Measurements from ENCODE around the gene FAM13B.

FAM13B gene

DNA sequence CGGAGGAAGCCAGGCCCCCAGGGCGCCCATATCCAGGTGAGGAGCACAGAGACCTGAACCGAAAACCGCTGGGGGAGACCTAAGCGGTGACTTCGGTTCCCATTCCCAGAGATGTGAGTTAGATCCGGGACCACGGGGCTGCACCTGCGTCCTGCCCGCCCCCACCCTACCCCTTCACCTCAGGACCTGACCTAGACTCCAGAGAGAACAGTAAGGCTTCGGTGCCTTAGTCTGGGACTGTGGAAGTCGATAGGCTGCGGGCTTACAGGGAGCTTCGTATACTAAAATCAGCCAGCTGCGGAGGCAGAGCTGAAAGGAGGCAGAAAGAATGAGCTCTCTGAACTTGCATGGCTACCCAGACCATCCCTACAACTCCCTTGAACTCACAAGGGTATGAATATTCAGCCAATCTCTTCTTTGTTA is 518 bp upstream of the FAM13B start:
- peaks cover 9% of the 10 kb centered on the region for H3F3A ChIP-seq (ENCODE audit: control insufficient read depth, insufficient read depth)
- peak overlapping the region; percentile 94 for H3K4me3 ChIP-seq (ENCODE audit: low read length)
- H3K27ac ChIP-seq (ENCODE audit: low read depth, low read length): peak overlapping the region; percentile 94
- no peaks in the 10 kb centered on the region for H3K9me2 ChIP-seq (replicated peaks; ENCODE audit: control insufficient read depth, low read length)
- peak overlapping the region; percentile 81 for H3K4me2 ChIP-seq (ENCODE audit: low read length)
- H3K4me1 ChIP-seq (ENCODE audit: control insufficient read depth, low read length): peaks cover 68% of the 10 kb centered on the region
- no peaks in the 10 kb centered on the region for H3K27me3 ChIP-seq (ENCODE audit: control insufficient read depth, low read length)
- peaks cover 34% of the 10 kb centered on the region for H3K36me3 ChIP-seq (ENCODE audit: control insufficient read depth, low read length)
- H3K9me3 ChIP-seq (ENCODE audit: control insufficient read depth, insufficient read depth, low read length): no peaks in the 10 kb centered on the region
- TF ChIP-seq EZH2phosphoT487 (IDR thresholded peaks at IDR 0.05; ENCODE audit: borderline replicate concordance, low read length): no peak
- TF ChIP-seq, protein P1, sequence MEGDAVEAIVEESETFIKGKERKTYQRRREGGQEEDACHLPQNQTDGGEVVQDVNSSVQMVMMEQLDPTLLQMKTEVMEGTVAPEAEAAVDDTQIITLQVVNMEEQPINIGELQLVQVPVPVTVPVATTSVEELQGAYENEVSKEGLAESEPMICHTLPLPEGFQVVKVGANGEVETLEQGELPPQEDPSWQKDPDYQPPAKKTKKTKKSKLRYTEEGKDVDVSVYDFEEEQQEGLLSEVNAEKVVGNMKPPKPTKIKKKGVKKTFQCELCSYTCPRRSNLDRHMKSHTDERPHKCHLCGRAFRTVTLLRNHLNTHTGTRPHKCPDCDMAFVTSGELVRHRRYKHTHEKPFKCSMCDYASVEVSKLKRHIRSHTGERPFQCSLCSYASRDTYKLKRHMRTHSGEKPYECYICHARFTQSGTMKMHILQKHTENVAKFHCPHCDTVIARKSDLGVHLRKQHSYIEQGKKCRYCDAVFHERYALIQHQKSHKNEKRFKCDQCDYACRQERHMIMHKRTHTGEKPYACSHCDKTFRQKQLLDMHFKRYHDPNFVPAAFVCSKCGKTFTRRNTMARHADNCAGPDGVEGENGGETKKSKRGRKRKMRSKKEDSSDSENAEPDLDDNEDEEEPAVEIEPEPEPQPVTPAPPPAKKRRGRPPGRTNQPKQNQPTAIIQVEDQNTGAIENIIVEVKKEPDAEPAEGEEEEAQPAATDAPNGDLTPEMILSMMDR (IDR thresholded peaks at IDR 0.05; ENCODE audit: low read depth, low read length, poor library complexity, severe bottlenecking): no peak
- H4K20me1 ChIP-seq (ENCODE audit: control insufficient read depth, insufficient read depth, low read depth, low read length): peaks cover 21% of the 10 kb centered on the region
- peaks cover 48% of the 10 kb centered on the region for H3K79me2 ChIP-seq (ENCODE audit: control insufficient read depth, low read length)

DNA sequence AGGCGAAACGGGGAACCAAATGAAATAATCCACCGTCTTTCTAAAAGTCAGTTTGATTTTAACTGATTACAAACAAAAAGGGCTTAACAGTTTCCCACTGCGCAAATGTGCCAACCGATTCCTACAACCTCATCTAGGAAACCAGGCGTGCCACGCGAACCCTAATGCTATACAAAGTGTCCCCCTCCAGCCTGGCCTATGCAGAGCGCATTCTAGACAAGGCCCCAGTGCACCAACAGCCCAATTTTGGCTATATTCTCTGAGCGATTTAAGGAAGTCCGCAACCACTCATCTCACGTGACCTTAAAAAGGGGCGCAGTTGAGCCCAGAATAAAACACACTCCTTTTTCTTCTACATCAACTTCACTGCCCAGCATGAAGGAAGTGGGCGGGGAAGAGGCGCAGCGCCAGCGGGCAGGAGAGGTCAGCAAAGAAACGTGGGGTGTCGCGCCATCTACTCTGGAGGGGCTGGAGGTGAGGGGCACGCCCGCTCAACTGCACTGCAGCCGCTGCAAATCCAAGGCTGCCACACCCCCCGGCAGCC is 779 bp downstream of the FAM13B start:
- Histone ChIP-seq H3K9me3 (ENCODE audit: control insufficient read depth, insufficient read depth, low read length) (no peaks in the 10 kb centered on the region), H3K27me3 (ENCODE audit: control insufficient read depth, low read length) (no peaks in the 10 kb centered on the region), H3K4me2 (ENCODE audit: low read length) (peak overlapping the region; percentile 81), H3K79me2 (ENCODE audit: control insufficient read depth, low read length) (peaks cover 61% of the 10 kb centered on the region), H3K27ac (ENCODE audit: low read depth, low read length) (peak overlapping the region; percentile 94), H3K9me2 (replicated peaks; ENCODE audit: control insufficient read depth, low read length) (no peaks in the 10 kb centered on the region), H3F3A (ENCODE audit: control insufficient read depth, insufficient read depth) (peaks cover 9% of the 10 kb centered on the region), H4K20me1 (ENCODE audit: control insufficient read depth, insufficient read depth, low read depth, low read length) (peaks cover 28% of the 10 kb centered on the region), H3K4me1 (ENCODE audit: control insufficient read depth, low read length) (peaks cover 68% of the 10 kb centered on the region), H3K4me3 (ENCODE audit: low read length) (peak overlapping the region; percentile 94), H3K36me3 (ENCODE audit: control insufficient read depth, low read length) (peaks cover 47% of the 10 kb centered on the region)
- TF ChIP-seq, protein P1 (IDR thresholded peaks at IDR 0.05; ENCODE audit: low read depth, low read length, poor library complexity, severe bottlenecking): peak; percentile 18
- TF ChIP-seq EZH2phosphoT487 (IDR thresholded peaks at IDR 0.05; ENCODE audit: borderline replicate concordance, low read length): no peak

DNA sequence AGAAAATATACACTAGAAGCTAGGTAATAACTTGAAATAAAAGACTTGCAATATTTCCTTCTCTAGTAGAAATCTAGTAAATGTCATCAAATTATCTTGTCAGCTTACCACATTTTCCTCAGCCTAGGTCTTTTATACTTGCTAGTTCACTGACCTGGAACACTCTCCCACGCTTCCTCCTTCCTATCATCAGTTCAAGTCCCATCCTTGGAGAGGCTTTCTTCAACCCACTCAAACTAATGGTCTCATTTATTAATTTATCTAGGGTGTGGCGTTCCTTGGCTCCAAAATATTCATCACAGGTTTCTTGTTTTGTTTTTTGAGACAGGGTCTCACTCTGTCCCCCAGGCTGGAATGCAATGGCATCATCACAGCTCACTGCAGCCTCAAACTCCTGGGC is 2.9 kb downstream of the FAM13B start:
- Histone ChIP-seq H3K36me3 (ENCODE audit: control insufficient read depth, low read length) (peaks cover 54% of the 10 kb centered on the region), H4K20me1 (ENCODE audit: control insufficient read depth, insufficient read depth, low read depth, low read length) (peaks cover 37% of the 10 kb centered on the region), H3K4me3 (ENCODE audit: low read length) (peak overlapping the region; percentile 94), H3K27me3 (ENCODE audit: control insufficient read depth, low read length) (no peaks in the 10 kb centered on the region), H3K79me2 (ENCODE audit: control insufficient read depth, low read length) (peaks cover 82% of the 10 kb centered on the region), H3K4me1 (ENCODE audit: control insufficient read depth, low read length) (peaks cover 61% of the 10 kb centered on the region), H3K4me2 (ENCODE audit: low read length) (peak overlapping the region; percentile 81), H3F3A (ENCODE audit: control insufficient read depth, insufficient read depth) (peaks cover 9% of the 10 kb centered on the region), H3K9me2 (replicated peaks; ENCODE audit: control insufficient read depth, low read length) (no peaks in the 10 kb centered on the region), H3K27ac (ENCODE audit: low read depth, low read length) (no peak overlapping the region), H3K9me3 (ENCODE audit: control insufficient read depth, insufficient read depth, low read length) (no peaks in the 10 kb centered on the region)
- TF ChIP-seq, protein P1 (IDR thresholded peaks at IDR 0.05; ENCODE audit: low read depth, low read length, poor library complexity, severe bottlenecking): no peak
- TF ChIP-seq EZH2phosphoT487 (IDR thresholded peaks at IDR 0.05; ENCODE audit: borderline replicate concordance, low read length): no peak

All from DOHH2 (cell line).